GM18507 (cell line): ENCODE measurements around the gene LY6G6F.

Experiments
- DNase-seq: peaks from one replicate; pipeline ENCODE4 v3.0.0; 2011; ENCODE audit warnings: low read depth; ENCODE audit not compliant: insufficient read length; ENCODE audit errors: extremely low spot score
- FAIRE-seq: peaks from 2 replicates; lab custom pipeline; 2011; peaks lifted over from hg19 to GRCh38; lab: Jason Lieb, UNC

Gene LY6G6F

GRCh38 chr6:31706599-31706998, at the start of gene LY6G6F:
Gene LY6G6F (plus strand): TSS chr6:31706866. CDS start chr6:31706907, 41 bp downstream.
- DNase-seq (no peak), FAIRE-seq (no peak)

DNA sequence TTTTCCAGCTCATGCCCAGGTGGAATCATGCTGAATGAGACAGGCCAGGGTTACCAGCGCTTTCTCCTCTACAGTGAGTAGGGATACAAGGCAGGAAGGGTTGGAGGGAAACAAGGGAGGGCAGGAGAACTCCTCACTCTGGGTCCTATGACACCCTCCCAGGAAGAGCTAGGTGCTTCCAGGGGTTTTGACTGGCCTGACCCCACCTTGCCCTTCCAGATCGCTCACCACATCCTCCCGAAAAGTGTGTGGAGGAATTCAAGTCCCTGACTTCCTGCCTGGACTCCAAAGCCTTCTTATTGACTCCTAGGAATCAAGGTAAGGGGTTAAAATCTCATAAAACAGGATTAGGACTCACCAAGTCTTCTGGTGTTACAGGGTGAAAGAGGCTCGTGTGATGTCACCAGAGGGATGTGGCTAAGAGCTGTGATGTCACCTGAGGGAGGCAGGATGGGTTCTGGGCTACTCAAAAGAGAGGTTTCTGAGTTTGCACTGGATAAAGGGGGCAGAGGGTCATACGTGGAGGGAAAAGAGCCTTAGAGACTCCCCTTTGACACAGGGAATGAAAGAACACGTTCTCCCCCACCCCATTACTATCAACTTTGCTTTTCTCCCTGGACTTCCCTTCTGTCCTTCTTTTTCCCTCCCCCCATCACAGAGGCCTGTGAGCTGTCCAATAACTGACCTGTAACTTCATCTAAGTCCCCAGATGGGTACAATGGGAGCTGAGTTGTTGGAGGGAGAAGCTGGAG, 49.1 kb upstream of the LY6G6F start:
- no peak for FAIRE-seq
- no peak for DNase-seq

GRCh38 chr6:31658158-31658688, 48.4 kb upstream of the LY6G6F start:
- FAIRE-seq = no peak
- DNase-seq = no peak

DNA sequence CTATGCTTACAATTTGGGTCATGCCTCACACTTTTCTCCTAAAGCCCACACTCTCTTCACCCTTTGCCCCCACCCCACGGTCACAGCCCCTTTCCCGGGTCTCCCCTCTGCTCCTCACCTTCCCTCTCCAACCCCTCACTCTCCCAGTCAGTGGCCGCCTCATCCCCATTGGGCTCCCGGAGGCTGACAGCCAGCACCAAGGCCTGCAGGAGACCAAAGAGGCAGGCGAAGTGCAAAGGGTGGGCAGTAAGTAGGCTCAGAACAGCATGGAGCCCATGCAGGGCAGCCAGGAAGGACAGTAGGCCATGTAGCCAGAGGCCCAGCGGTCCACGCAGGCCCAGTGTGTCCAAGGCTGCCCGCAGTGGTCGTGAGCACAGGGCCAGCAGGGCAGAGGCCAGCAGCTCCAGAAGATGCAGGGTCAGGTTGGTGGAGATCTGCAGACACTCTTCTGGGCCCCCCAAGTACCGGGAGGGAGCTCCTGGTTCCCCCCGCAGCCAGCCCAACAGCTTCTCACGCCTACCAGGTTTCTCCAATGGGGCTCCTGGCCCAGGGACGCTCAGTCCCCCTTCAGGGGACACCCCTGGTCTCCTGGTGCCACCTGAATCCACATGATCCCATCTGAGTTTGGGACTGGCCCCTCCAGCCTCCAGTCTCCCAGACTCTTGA, 47.5 kb upstream of the LY6G6F start:
- DNase-seq = no peak
- FAIRE-seq = no peak

GRCh38 chr6:31659649-31660380, 46.9 kb upstream of the LY6G6F start:
- DNase-seq = no peak
- no peak for FAIRE-seq

DNA sequence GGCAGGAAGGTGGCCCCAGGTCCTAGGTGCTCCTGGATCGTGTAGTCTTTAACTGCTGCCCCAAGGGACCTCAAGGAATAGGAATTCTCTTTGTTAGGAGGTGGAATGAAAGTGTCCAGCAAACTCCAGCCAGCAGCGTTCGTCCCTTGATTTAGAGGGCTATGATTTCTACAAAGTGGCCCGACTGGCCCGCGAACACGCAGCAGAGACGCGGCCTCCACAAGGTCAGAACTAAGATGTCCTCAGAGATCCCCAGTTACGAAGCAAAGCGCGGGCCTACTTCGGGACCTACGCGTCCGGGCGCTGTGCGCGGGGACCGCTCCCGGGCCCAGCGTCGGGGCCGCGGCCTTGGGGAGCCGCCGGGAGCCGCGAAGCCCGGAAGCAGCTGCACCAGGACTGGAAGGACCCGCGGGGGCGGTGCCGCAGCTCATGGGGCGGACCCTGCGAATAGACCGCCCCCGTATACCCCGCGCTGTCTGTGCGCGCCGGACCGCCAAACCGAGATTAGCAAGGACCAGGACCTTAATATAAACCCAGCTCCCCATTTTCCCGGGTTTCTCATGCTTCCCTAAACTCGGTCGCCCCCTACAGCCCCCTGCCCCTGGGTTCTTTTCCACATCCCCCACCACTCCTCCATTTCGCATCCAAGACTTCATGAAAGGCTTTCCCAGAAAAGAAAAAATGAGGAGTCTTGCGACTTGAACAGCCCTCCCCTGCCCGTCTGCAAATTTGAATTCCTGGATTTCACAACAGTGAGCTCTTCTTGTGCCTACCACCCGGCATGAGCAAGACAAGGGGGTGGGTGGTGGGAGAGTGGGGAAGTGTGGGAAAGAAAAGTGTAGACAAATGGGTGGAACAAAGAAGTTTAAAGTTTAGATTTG, 46.0 kb upstream of the LY6G6F start, which contains the start of gene C6orf47:
TSS of gene C6orf47 (minus strand) at position 398 of the 881 bp plus-strand sequence. CDS start 831 bp downstream, outside the sequence.
- FAIRE-seq = peak; percentile 73
- DNase-seq = peak; percentile 58

- FAIRE-seq (peak; percentile 41), DNase-seq (no peak)
Observed at GRCh38 chr6:31661262-31662123, 45.2 kb upstream of the LY6G6F start.

GRCh38 chr6:31662124-31662723, 44.4 kb upstream of the LY6G6F start:
- FAIRE-seq = no peak
- no peak for DNase-seq

DNA sequence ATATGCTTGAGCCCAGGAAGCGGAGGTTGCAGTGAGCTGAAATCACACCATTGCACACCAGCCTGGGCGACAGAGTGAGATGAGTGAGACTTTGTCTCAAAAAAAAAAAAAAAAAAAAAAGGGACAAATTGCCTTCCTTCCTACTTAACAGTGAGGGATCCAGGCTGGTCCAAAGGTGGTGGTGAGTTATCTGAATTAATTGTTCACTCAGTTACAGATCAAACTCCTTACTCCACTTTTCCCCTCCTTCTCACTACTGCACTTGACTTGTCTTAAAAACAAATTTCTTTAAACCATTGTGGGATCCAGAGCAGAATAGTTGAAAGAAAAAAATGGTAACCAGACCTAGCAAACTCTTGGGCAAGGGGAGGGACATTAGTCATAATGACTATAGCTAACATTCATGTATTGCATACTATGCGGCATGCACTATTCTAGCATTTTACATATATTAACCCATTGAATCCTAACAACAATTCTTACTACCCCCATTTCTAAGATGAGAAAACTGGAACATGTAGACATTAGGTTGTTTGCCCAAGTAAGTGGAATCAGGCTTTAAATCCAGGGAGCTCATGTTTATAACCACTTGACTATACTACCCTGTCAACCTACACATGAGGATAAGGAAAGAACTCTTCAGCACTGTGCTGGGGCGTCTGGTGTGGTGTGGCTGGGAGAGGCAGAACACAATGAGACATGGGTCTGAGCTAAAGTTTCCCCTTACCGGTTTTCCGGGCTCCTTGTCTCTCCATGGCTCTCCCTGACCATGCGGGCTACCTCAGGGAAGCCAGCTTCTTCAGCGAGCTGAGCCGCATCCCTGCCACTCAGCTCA, 43.3 kb upstream of the LY6G6F start:
- FAIRE-seq (no peak), DNase-seq (no peak)

- DNase-seq (no peak), FAIRE-seq (no peak)
Observed at GRCh38 chr6:31663961-31664789, 42.5 kb upstream of the LY6G6F start.

- peak; percentile 89 for FAIRE-seq
- DNase-seq = peak; percentile 62
Observed at GRCh38 chr6:31664790-31665500, 41.7 kb upstream of the LY6G6F start, which contains the start of gene GPANK1. Gene GPANK1 (minus strand): TSS chr6:31664997. CDS start chr6:31664478, 519 bp downstream.

- FAIRE-seq = peak; percentile 92
- DNase-seq = peak; percentile 93
Observed at GRCh38 chr6:31665501-31666336, 40.9 kb upstream of the LY6G6F start, which contains the start of gene CSNK2B. Gene CSNK2B (plus strand): TSS chr6:31666080. CDS start chr6:31666832, 752 bp downstream.

GRCh38 chr6:31666337-31666965, 40.2 kb upstream of the LY6G6F start:
- DNase-seq (no peak), FAIRE-seq (no peak)

DNA sequence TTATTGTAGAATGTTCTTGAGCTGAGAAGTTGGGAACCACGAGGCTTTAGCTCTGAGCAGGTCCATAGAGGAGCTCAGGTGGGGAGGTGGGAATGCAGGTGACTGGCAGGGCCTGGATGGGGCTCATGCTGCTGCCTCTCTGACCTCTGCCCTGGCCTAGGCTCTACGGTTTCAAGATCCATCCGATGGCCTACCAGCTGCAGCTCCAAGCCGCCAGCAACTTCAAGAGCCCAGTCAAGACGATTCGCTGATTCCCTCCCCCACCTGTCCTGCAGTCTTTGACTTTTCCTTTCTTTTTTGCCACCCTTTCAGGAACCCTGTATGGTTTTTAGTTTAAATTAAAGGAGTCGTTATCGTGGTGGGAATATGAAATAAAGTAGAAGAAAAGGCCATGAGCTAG, 37.0 kb upstream of the LY6G6F start, which contains the start of gene LY6G5B:
TSS of gene LY6G5B (plus strand) at position 301 of the 400 bp plus-strand sequence. CDS start 975 bp downstream, outside the sequence.
- FAIRE-seq = no peak

More for the DNA sequence above, 37.0 kb upstream of the LY6G6F start, which contains the start of gene LY6G5B:
- DNase-seq = no peak
